ENCODE measurements around the gene ERVFRD-1. TPM values are rescaled to one million over a fixed set of nuclear protein-coding genes. Genes with fewer than 3 reads are reported as not detected.

The ERVFRD-1 gene
- total RNA-seq, 6 experiments from 2014 or later = 0.12 TPM; not detected in 5

GRCh38 chr6:11140056-11140455, 28.5 kb upstream of the ERVFRD-1 start:
- Histone ChIP-seq H3K4me3 (no peak overlapping the region), H3K9me3 (no peaks in the 10 kb centered on the region), H3K27ac (no peak overlapping the region), H3K36me3 (peaks cover 0 to 7% (median 4%) of the 10 kb centered on the region in 4 donors), H3K4me1 (peaks cover 0 to 3% (median 0%) of the 10 kb centered on the region in 4 donors), H3K27me3 (no peaks in the 10 kb centered on the region)
- TF ChIP-seq POLR2A (IDR thresholded peaks at IDR 0.05) (no peak), CTCF (IDR thresholded peaks at IDR 0.05) (no peak)
- intact Hi-C loops (cut with DNase I) = loop anchor here in 1 of 2 donors (5.0 kb wide), 1 partner anchor 357 kb away; no protein-coding TSS in a partner anchor
- ATAC-seq = no peak
- 76% methylated on average over 3 of the region's 3 CpGs for WGBS (ENCODE audit: insufficient coverage, low coverage, low lambda C conversion rate, missing lambda C conversion rate)
- no peak for DNase-seq

GRCh38 chr6:11139051-11139960, 27.8 kb upstream of the ERVFRD-1 start:
- DNase-seq (no peak), ATAC-seq (no peak)
- Histone ChIP-seq H3K27ac (no peak overlapping the region), H3K9me3 (no peaks in the 10 kb centered on the region), H3K4me3 (no peak overlapping the region), H3K4me1 (no peaks in the 10 kb centered on the region), H3K36me3 (peaks cover 0 to 14% (median 6%) of the 10 kb centered on the region in 4 donors), H3K27me3 (no peaks in the 10 kb centered on the region)
- WGBS (ENCODE audit: insufficient coverage, low coverage, low lambda C conversion rate, missing lambda C conversion rate) = 84% methylated on average over 3 of the region's 3 CpGs
- intact Hi-C loops (cut with DNase I) = no loop called here
- no peak for TF ChIP-seq CTCF (IDR thresholded peaks at IDR 0.05)
- no peak for TF ChIP-seq POLR2A (IDR thresholded peaks at IDR 0.05)

GRCh38 chr6:11136809-11137208, 25.3 kb upstream of the ERVFRD-1 start:
- no peaks in the 10 kb centered on the region for H3K27me3 ChIP-seq

GRCh38 chr6:11133281-11133680, 21.8 kb upstream of the ERVFRD-1 start:
- no peak overlapping the region for H3K4me3 ChIP-seq
- H3K27ac ChIP-seq = no peak overlapping the region
- no peak for DNase-seq
- TF ChIP-seq CTCF (IDR thresholded peaks at IDR 0.05) (no peak), POLR2A (IDR thresholded peaks at IDR 0.05) (no peak)
- H3K27me3 ChIP-seq = no peaks in the 10 kb centered on the region
- H3K9me3 ChIP-seq = no peaks in the 10 kb centered on the region
- no peaks in the 10 kb centered on the region for H3K4me1 ChIP-seq
- 80% methylated on average over 5 of the region's 5 CpGs for WGBS (ENCODE audit: insufficient coverage, low coverage, low lambda C conversion rate, missing lambda C conversion rate)
- ATAC-seq = no peak
- intact Hi-C loops (cut with DNase I) = no loop called here
- H3K36me3 ChIP-seq = peaks cover 0 to 14% (median 6%) of the 10 kb centered on the region in 4 donors

More at GRCh38 chr6:11136809-11137208, 25.3 kb upstream of the ERVFRD-1 start:
- no peak overlapping the region for H3K27ac ChIP-seq
- no peaks in the 10 kb centered on the region for H3K4me1 ChIP-seq
- TF ChIP-seq POLR2A (IDR thresholded peaks at IDR 0.05) (no peak), CTCF (IDR thresholded peaks at IDR 0.05) (no peak)
- no peak overlapping the region for H3K4me3 ChIP-seq
- no peak for ATAC-seq
- DNase-seq = no peak
- intact Hi-C loops (cut with DNase I) = no loop called here
- H3K36me3 ChIP-seq = peaks cover 0 to 14% (median 6%) of the 10 kb centered on the region in 4 donors
- no peaks in the 10 kb centered on the region for H3K9me3 ChIP-seq

Data from right lobe of liver (tissue), 6 donors.